GM15510 (cell line): ENCODE data around the gene BHLHA15.

Experiments used
- POLR2A ChIP-seq: IDR thresholded peaks from 3 replicates; pipeline ENCODE4 v1.6.1; 2011; ENCODE audit warnings: borderline replicate concordance; ENCODE audit not compliant: insufficient read length; ENCODE audit errors: extremely low read depth

BHLHA15 gene

DNA sequence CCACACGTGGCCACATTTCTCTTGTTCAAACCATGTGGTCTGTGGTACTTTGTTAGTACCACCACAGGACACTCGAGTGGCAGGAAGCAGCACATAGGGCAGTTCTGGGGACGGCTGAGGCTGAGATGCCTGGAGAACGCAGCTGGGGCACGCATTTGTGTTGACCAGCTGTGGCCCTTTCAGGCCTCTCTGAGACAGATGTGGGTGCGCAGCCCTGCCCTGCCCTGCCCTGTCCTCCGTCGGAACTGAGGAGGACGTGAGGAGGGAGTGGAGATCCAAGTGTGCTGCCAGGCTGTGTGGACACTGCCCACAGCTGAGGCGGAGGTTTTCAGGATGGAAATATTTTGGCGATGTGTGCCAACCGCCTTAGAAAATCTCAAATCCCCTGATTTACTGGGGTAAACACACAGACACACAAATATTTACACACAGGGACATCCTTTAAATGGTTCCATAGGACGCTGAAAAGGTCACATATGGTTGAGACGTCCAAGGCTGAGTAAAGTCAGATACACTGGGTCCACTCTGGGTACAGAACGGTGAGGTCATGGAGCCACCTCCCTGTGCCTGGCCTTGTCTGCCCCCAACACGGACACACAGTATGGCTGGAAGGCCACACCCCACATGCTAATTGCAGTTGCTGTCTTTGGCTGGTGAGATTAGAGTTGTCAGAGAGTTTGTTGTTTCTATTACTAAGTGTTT lies 14.8 kb downstream of the BHLHA15 start:
- TF ChIP-seq POLR2A, result no peak

- no peak for TF ChIP-seq POLR2A
Measured at GRCh38 chr7:98227939-98228338, 16.7 kb downstream of the BHLHA15 start.

DNA sequence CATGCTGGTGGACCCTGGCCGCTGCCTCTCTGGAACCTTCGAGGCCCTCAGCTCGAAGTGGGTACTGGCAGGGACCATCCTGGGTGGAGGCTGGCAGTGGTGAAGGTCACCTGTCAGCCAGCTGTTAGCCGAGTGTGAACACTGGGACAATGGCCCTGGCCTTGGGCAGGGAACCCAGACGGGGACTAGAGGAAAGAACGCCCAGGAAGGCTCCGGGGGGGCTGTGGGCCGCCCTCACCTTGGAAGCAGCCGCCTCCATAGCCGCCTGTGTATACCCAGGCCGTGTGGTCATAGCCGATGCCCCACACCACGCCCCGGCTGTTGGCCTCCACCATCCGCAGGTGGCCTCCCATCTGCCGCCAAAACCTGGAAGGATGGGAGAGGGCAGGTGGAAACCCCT lies 17.6 kb downstream of the BHLHA15 start:
- no peak for TF ChIP-seq POLR2A

DNA sequence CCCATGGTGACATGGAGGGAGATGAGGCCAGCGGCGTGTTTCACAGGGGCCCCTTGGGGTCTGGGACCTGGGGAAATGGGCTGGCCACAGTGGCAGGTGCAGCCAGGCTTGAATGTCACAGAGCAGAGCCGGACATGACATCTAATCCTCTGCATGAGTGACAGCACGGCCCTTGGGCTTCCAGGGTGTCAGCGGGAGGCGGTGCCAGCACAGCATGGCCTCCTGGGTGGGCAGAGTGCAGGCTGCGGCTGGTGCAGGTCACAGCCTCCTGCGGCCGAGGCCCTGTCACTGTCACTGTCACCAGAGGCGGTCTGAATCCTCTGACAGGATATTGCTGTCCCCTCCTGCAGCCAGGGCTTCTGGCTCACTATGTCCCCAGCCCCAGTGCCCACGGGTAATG lies 18.2 kb downstream of the BHLHA15 start:
- TF ChIP-seq POLR2A, result no peak

DNA sequence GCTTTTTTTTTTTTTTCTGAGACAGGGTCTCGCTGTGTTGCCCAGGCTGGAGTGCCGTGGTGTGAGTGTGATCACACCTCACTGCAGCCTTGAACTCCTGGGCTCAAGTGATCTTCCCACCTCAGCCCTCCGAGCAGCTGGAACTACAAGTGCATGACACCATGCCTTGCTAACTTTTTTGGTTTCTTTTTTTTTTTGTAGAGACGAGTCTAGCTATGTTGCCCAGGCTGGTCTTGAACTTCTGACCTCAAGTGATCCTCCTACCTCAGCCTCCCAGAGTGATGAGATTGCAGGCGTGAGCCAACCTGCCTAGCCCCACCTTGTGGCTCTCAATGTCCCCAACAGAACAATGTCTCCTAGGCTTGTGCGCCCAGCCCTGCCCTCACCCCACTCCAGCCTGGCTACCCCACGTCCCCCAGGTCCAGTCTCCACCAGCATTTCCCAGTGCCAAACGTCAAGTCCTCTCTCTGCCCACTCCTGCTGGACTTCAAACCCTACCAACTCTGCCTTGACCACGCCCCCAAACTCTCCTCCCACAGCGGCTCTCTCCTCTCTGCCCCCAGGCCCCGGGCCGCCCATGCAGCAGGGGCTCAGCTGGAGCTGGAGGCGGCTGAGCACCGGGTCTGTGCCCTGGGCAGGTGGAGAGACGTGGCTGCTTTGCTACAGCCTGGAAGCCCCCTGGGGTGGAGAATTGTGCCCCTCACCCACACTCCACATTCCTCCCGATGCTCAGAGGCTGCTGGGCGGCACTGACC lies 18.9 kb downstream of the BHLHA15 start:
- TF ChIP-seq POLR2A, result no peak

DNA sequence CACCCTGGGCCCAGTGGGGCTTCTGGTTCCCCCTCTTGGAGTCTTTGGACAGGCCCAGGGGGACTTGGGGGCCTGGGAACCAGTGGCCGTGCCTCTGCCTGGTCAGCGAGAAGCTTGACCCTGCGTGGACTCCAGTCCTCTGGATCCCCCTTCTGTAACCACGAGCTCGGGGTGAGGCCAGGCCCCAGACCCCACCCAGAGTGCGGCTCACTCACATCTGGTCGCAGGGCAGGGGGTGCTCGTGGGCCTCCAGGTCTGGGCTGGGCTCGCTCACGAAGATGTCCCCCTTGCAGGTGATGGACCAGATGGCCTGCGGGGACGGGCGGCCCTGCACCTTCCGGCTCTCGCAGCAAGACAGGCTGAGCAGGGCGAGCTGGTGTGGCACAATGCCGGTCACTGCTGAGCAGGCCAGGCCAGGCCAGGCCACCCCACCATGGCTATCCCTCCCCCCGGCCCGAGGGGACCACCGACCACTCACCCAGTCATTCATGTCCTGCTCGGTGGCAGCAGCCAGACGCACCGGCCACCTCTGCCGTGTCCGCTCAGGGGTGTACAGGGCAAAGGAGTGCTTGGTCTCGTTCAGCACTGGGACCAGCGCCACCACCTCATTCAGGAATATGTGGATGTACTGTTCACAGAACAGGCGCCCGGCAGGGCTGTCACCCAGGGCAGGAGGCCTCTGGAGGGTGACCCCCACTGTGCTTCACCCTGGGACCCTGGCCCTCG lies 19.7 kb downstream of the BHLHA15 start:
- no peak for TF ChIP-seq POLR2A

DNA sequence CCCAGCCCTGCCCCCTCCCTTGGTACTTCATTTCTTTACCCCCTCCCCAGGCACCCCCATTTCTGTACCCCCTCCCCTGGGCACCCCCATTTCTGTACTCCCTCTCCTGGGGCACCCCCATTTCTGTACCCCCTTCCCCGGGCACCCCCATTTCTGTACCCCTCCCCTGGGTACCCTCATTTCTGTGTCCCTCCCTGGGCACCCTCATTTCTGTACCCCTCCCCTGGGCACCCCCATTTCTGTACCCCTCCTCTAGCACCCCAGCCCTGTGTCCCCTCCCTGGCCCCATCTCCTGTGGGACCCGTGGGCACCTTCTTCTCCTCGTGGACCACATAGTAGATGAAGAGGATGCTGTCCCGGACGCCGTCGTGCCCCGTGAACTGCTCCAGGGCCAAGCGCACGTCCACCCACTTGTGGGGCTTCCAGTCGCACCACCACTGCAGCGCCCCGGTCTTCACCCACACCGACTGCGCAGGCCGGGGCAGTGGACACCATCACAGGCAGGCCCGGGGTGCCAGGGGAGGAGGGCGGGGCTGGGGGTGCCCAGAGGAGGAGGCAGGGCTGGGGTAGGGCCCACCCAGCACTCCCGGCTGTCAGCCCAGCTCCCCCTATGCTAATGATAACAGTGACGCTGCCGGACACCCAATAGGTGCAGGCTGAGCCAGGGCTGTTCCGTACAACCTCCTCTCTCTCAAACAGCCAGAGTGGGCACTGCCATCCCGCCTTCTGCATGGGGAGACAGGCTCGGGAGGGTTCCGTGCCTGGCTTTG lies 20.4 kb downstream of the BHLHA15 start:
- TF ChIP-seq POLR2A, result no peak

- no peak for TF ChIP-seq POLR2A
Measured at GRCh38 chr7:98232263-98232585, 21.0 kb downstream of the BHLHA15 start.

- TF ChIP-seq POLR2A, result no peak
Measured at GRCh38 chr7:98232799-98233198, 21.6 kb downstream of the BHLHA15 start.

- TF ChIP-seq POLR2A, result no peak
Measured at GRCh38 chr7:98233219-98234070, 22.2 kb downstream of the BHLHA15 start.

DNA sequence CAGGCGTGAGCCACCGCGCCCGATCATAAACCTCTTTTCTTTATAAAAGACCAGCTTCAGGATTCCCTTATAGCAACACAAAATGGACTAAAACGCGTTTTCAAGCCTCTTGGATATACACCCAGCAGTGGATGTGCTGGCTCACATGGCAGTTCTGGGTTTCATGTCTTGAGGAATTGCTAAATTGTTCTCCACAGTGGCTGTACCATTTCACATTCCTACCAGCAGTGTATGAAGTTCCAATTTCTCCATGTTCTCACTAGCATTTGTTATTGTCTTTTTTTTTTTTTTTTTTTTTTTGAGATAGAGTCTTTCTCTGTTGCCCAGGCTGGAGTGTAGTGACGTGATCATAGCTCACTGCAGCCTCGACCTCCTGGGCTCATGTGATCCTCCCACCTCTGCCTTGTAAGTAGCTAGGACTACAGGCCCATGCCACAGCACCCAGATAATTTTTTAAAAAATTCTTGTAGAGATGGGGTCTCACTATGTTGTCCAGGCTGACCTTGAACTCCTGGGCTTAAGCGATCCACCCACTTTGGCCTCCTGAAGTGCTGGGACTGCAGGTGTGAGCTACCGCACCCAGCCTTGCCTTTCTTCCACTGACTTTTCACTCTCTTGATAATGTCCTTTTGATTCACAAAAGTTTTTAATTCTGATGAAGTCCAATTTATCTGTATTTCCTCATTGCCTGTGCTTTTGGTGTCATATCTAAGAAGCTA lies 23.3 kb downstream of the BHLHA15 start:
- no peak for TF ChIP-seq POLR2A

DNA sequence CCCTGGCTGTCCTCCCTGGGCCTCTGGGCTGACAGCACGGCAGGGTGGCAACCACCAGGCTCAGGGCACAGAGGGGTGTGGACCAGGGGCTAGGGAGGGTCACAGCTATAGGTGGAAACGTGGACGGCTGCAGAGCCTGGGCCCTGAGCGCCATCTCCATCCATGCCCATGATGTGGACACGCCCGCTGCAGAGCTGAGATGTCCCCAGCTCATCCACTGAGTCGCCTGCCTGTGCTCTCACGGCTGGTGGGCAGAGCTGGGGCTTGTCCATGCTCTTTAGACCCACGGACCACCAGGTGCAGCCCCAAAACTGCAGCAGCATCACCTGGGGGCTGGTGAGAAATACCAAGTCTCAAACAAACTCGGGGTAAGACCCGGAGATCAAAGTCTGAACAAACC lies 24.7 kb downstream of the BHLHA15 start:
- no peak for TF ChIP-seq POLR2A

- TF ChIP-seq POLR2A, result no peak
Measured at GRCh38 chr7:98236355-98237185, 25.3 kb downstream of the BHLHA15 start.
